ENCODE measurements around the gene PET100.

Gene PET100

DNA sequence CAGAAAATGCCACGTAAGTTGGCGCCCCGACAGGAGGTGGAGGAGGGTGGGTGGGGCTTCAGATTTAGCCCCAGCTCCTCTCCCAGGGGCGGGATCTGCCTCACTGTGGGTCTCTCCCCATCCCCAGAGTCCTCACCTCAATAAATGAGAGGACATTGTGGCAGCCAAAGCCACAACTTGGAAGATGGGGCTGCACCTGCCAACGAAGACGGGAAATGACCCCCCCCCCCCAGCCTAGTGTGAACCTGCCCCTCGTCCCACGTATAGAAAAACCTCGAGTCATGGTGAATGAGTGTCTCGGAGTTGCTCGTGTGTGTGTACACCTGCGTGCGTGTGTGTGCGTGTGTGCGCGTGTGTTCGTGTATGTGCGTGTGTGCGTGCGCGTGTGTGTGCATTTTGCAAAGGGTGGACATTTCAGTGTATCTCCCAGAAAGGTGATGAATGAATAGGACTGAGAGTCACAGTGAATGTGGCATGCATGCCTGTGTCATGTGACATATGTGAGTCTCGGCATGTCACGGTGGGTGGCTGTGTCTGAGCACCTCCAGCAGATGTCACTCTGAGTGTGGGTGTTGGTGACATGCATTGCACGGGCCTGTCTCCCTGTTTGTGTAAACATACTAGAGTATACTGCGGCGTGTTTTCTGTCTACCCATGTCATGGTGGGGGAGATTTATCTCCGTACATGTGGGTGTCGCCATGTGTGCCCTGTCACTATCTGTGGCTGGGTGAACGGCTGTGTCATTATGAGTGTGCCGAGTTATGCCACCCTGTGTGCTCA lies 49.6 kb downstream of the PET100 start:
- Histone ChIP-seq H3K4me3 (ENCODE audit: low read length in 2 of 2) (no peak overlapping the region), H3K4me1 (ENCODE audit: control insufficient read depth in 2 of 2, insufficient read depth in 2 of 2, low read length in 2 of 2) (peaks cover 12 to 14% of the 10 kb centered on the region in 2 donors), H3K27ac (ENCODE audit: low read depth in 2 of 2, low read length in 2 of 2) (no peak overlapping the region), H3K36me3 (ENCODE audit: control insufficient read depth in 2 of 2, insufficient read depth in 2 of 2, low read length in 2 of 2) (peaks cover 3 to 12% of the 10 kb centered on the region in 2 donors), H3K9ac (ENCODE audit: low read depth in 1 of 2, low read length in 2 of 2) (no peak overlapping the region), H3K9me3 (ENCODE audit: control insufficient read depth in 2 of 2, low read length in 2 of 2) (no peaks in the 10 kb centered on the region), H3K27me3 (ENCODE audit: control insufficient read depth in 2 of 2, insufficient read depth in 2 of 2, low read length in 2 of 2) (peaks cover 4 to 13% of the 10 kb centered on the region in 2 donors)

- Histone ChIP-seq H3K4me3 (ENCODE audit: low read length in 2 of 2) (peak overlapping the region; percentile 79 to 94), H3K27ac (ENCODE audit: low read depth in 2 of 2, low read length in 2 of 2) (no peak overlapping the region), H3K4me1 (ENCODE audit: control insufficient read depth in 2 of 2, insufficient read depth in 2 of 2, low read length in 2 of 2) (peaks cover 12 to 14% of the 10 kb centered on the region in 2 donors), H3K9ac (ENCODE audit: low read depth in 1 of 2, low read length in 2 of 2) (peak overlapping the region; percentile 36 to 56), H3K36me3 (ENCODE audit: control insufficient read depth in 2 of 2, insufficient read depth in 2 of 2, low read length in 2 of 2) (peaks cover 3 to 12% of the 10 kb centered on the region in 2 donors), H3K27me3 (ENCODE audit: control insufficient read depth in 2 of 2, insufficient read depth in 2 of 2, low read length in 2 of 2) (peaks cover 4 to 13% of the 10 kb centered on the region in 2 donors), H3K9me3 (ENCODE audit: control insufficient read depth in 2 of 2, low read length in 2 of 2) (no peaks in the 10 kb centered on the region)
Observed at GRCh38 chr19:7679771-7680605, 50.4 kb downstream of the PET100 start.

GRCh38 chr19:7680606-7681339 lies 51.2 kb downstream of the PET100 start, which contains the start of gene TRAPPC5:
Gene TRAPPC5 (plus strand): TSS chr19:7680833. CDS start chr19:7682254, 1,421 bp downstream.
- peak within 1 kb of the TSS; percentile 70 to 80 for H3K27ac ChIP-seq (ENCODE audit: low read depth in 2 of 2, low read length in 2 of 2)
- H3K9ac ChIP-seq (ENCODE audit: low read depth in 1 of 2, low read length in 2 of 2): peak within 1 kb of the TSS; percentile 84 to 96
- H3K36me3 ChIP-seq (ENCODE audit: control insufficient read depth in 2 of 2, insufficient read depth in 2 of 2, low read length in 2 of 2): peaks cover 3 to 12% of the 10 kb centered on the region in 2 donors
- peak within 1 kb of the TSS; percentile 79 to 94 for H3K4me3 ChIP-seq (ENCODE audit: low read length in 2 of 2)
- H3K4me1 ChIP-seq (ENCODE audit: control insufficient read depth in 2 of 2, insufficient read depth in 2 of 2, low read length in 2 of 2): peaks cover 12 to 14% of the 10 kb centered on the region in 2 donors
- H3K27me3 ChIP-seq (ENCODE audit: control insufficient read depth in 2 of 2, insufficient read depth in 2 of 2, low read length in 2 of 2): peaks cover 4 to 13% of the 10 kb centered on the region in 2 donors
- H3K9me3 ChIP-seq (ENCODE audit: control insufficient read depth in 2 of 2, low read length in 2 of 2): no peaks in the 10 kb centered on the region
